Heart left ventricle (tissue), 16 donors: Measurements from ENCODE around the gene GNB4. TPM values are rescaled to one million over a fixed set of nuclear protein-coding genes. Genes with fewer than 3 reads are reported as not detected.
A peak's percentile ranks its signal among the peaks of the same experiment; 100 is the strongest.

ENCODE experiments used
- ATAC-seq, 4 donors: fragments of 200-7000 bp; cut with Tn5 transposase; one replicate each; pipeline ENCODE4 v1.9.1; 2020 to 2022; ENCODE audit warnings: moderate library complexity in 4 of 4, mild to moderate bottlenecking in 3 of 4, moderate number of reproducible peaks in 1 of 4
- DNase-seq, 5 donors: peaks; one replicate each; pipeline ENCODE4 v3.0.0-alpha.2; 2020
- H3K27ac ChIP-seq, 12 donors: fragments of 200-600 bp; sonication (generic) in 4 of 12; one replicate each; pipeline versions ENCODE4 v1.5.0 to v1.8.0; 2016 to 2022; ENCODE audit warnings: mild to moderate bottlenecking in 2 of 12
- H3K27me3 ChIP-seq, 9 donors: fragments of 200-600 bp; sonication (generic) in 2 of 9; one replicate each; pipeline versions ENCODE4 v1.5.1 to v1.8.0; 2016 to 2022; ENCODE audit warnings: mild to moderate bottlenecking in 3 of 9
- H3K36me3 ChIP-seq, 9 donors: fragments of 200-600 bp; sonication (generic) in 2 of 9; one replicate each; pipeline versions ENCODE4 v1.5.0 to v1.8.0; 2018 to 2022; ENCODE audit warnings: mild to moderate bottlenecking in 2 of 9
- H3K4me1 ChIP-seq, 12 donors: fragments of 200-600 bp; sonication (generic) in 4 of 12; one replicate each; pipeline versions ENCODE4 v1.5.0 to v1.8.0; 2016 to 2022; ENCODE audit warnings: mild to moderate bottlenecking in 3 of 12
- H3K4me3 ChIP-seq, 12 donors: fragments of 200-600 bp; sonication (generic) in 4 of 12; one replicate each; pipeline versions ENCODE4 v1.5.0 to v1.8.0; 2017 to 2022; ENCODE audit warnings: mild to moderate bottlenecking in 9 of 12, moderate library complexity in 4 of 12
- H3K9me3 ChIP-seq, 12 donors: fragments of 200-600 bp; sonication (generic) in 4 of 12; one replicate each; pipeline versions ENCODE4 v1.5.0 to v1.8.0; 2016 to 2022; ENCODE audit warnings: mild to moderate bottlenecking in 1 of 12
- CTCF ChIP-seq, 12 donors: fragments of 200-600 bp; sonication (generic) in 4 of 12; IDR thresholded peaks; one replicate each; pipeline versions ENCODE4 v1.5.0 to v1.8.0; 2018 to 2022; ENCODE audit warnings: antibody characterized with exemption in 12 of 12, mild to moderate bottlenecking in 5 of 12
- POLR2A ChIP-seq, 2 donors: fragments of 450-650 bp; IDR thresholded peaks; one replicate each; pipeline ENCODE4 v1.6.1; 2017; ENCODE audit warnings: antibody characterized with exemption in 2 of 2, mild to moderate bottlenecking in 2 of 2, moderate library complexity in 2 of 2
- WGBS, 4 donors: extraction: QIAGEN DNeasy Blood & Tissue Kit in 2 of 4; methylation state at CpG; one replicate each; pipeline versions ENCODE4 v1.1.5 to v1.1.7; 2013 to 2018; 5-methylcytosine and 5-hydroxymethylcytosine counted together
- intact Hi-C, 10 donors: fragments of 100-400 bp; cut with DNase I; formaldehyde crosslinking; loops; one replicate each; pipeline versions ENCODE4 v1.11.1 to v1.14.2; 2022
- polyA plus RNA-seq, 2 donors: library from polyadenylated mRNA; stranded (reverse); fragments of 200-250 nt; gene quantifications; one replicate each; pipeline ENCODE4 v1.2.3, GENCODE V29; 2013
- total RNA-seq, 9 donors: library from RNA; depleted of rRNA in 2 of 9; stranded (reverse); fragments of >200 nt in 2 of 9; fragmentation: NEBNext Ultra II Directional in 3 of 9; extraction: Animal tissue kit (Norgen Biotek cat#: 25700) in 3 of 9; gene quantifications; one replicate each; pipeline versions ENCODE4 v1.1.0 to v1.2.4, GENCODE V29; 2016 to 2023
- donor health status: ischemic (EF 13 %, LVEDD 7.1; RV severe dilation, severe dysfunction).
- donor health status: healthy with polysubstance abuse.
- donor health status: DM: no; HTN: yes; CAD: no.
- donor health status: DM: no; HTN: no; CAD: no.
- donor health status: ischemic (EF 25% LVEDD 6.9; RV normal size, moderate dysfunction).
- donor health status: ischemic (EF 25% LVEDD 5.7; RV mildly dilated, moderate dysfunction).
- donor health status: healthy.
- donor health status: DM: yes; HTN: yes; CAD: no.
- donor health status: ischemic (EF 35%, LVEDD 5.7; RV mildly dilated, moderate dysfunction).
- donor health status: nonischemic (EF 11% LVEDD 7.7; RV severe dilation, severe dysfunction).
- donor health status: DM: yes; HTN: yes; CAD: no.
- donor health status: PGD.
- donor health status: ischemic (EF 29% LVEDD 5.4; RV normal size, mild dysfunction).
- donor health status: nonischemic (EF 23%, LVEDD 6.1; RV moderate dilation, normal function).

GNB4 gene
- total and polyA plus RNA-seq, 11 donors: 6.1 to 75.1 (median 12.5) TPM

- no peaks in the 10 kb centered on the region for H3K27me3 ChIP-seq
- no peaks in the 10 kb centered on the region for H3K9me3 ChIP-seq
- peak overlapping the region in 1 of 12 donors; percentile 48 for H3K27ac ChIP-seq
- no peaks in the 10 kb centered on the region for H3K36me3 ChIP-seq
- ATAC-seq (no peak), DNase-seq (no peak)
- TF ChIP-seq POLR2A (IDR thresholded peaks at IDR 0.05) (no peak), CTCF (IDR thresholded peaks at IDR 0.05) (no peak)
- no peak overlapping the region for H3K4me3 ChIP-seq
- H3K4me1 ChIP-seq: peaks cover 0 to 19% (median 9%) of the 10 kb centered on the region in 12 donors
- intact Hi-C loops: loop anchor here in 1 of 10 donors (10.0 kb wide), 1 partner anchor 69 kb away; no protein-coding TSS in a partner anchor
- WGBS, 4 donors: 93 to 100% (median 97%) methylated on average over 6 of the region's 6 CpGs
Measured at GRCh38 chr3:179455954-179456353, 4.7 kb upstream of the GNB4 start.

GRCh38 chr3:179454887-179455286, 3.6 kb upstream of the GNB4 start:
- intact Hi-C loops: loop anchor here in 2 of 10 donors (5.0 to 10.0 kb wide), 2 partner anchors 70 to 108 kb away; partner anchors contain the start of gene MFN1 (in 1 of the 2)
- no peaks in the 10 kb centered on the region for H3K9me3 ChIP-seq
- TF ChIP-seq CTCF (IDR thresholded peaks at IDR 0.05) (no peak), POLR2A (IDR thresholded peaks at IDR 0.05) (no peak)
- ATAC-seq (peak in 2 of 4 donors; percentile 50 to 67), DNase-seq (no peak)
- H3K27ac ChIP-seq: peak overlapping the region in 2 of 12 donors; percentile 44 to 48
- H3K4me1 ChIP-seq: peaks cover 0 to 19% (median 9%) of the 10 kb centered on the region in 12 donors
- no peaks in the 10 kb centered on the region for H3K27me3 ChIP-seq
- H3K36me3 ChIP-seq: no peaks in the 10 kb centered on the region
- no peak overlapping the region for H3K4me3 ChIP-seq
- 29 to 42% (median 41%) methylated on average over 1 of the region's 1 CpG for WGBS, 4 donors

GRCh38 chr3:179453967-179454366, 2.7 kb upstream of the GNB4 start:
- peak overlapping the region in 2 of 12 donors; percentile 44 to 48 for H3K27ac ChIP-seq
- no peaks in the 10 kb centered on the region for H3K9me3 ChIP-seq
- TF ChIP-seq POLR2A (IDR thresholded peaks at IDR 0.05): no peak
- no peak for TF ChIP-seq CTCF (IDR thresholded peaks at IDR 0.05)
- peaks cover 0 to 25% (median 17%) of the 10 kb centered on the region in 12 donors for H3K4me1 ChIP-seq
- H3K4me3 ChIP-seq: no peak overlapping the region
- no peaks in the 10 kb centered on the region for H3K27me3 ChIP-seq
- WGBS, 4 donors: 87 to 92% (median 90%) methylated on average over 3 of the region's 3 CpGs
- DNase-seq: no peak
- ATAC-seq: no peak
- intact Hi-C loops: loop anchor here in 2 of 10 donors (5.0 to 10.0 kb wide), 2 partner anchors 71 to 107 kb away; partner anchors contain the start of gene MFN1 (in 1 of the 2)
- no peaks in the 10 kb centered on the region for H3K36me3 ChIP-seq

GRCh38 chr3:179452872-179453271, 1.6 kb upstream of the GNB4 start:
- TF ChIP-seq CTCF (IDR thresholded peaks at IDR 0.05) (no peak), POLR2A (IDR thresholded peaks at IDR 0.05) (no peak)
- DNase-seq (no peak), ATAC-seq (no peak)
- peaks cover under 1 to 36% (median 22%) of the 10 kb centered on the region in 12 donors for H3K4me1 ChIP-seq
- H3K36me3 ChIP-seq: no peaks in the 10 kb centered on the region
- H3K27ac ChIP-seq: peak overlapping the region in 10 of 12 donors; percentile 42 to 96 (median 92)
- intact Hi-C loops: loop anchor here in 2 of 10 donors (5.0 to 10.0 kb wide), 2 partner anchors 72 to 106 kb away; partner anchors contain the start of gene MFN1 (in 1 of the 2)
- H3K27me3 ChIP-seq: no peaks in the 10 kb centered on the region
- no peaks in the 10 kb centered on the region for H3K9me3 ChIP-seq
- H3K4me3 ChIP-seq: peak overlapping the region in 1 of 12 donors; percentile 71
- WGBS, 4 donors: 77 to 85% (median 81%) methylated on average over 8 of the region's 8 CpGs
